A673 (cell line): ENCODE data around the gene RAPGEF5.

Source experiments
- CTCF ChIP-seq: fragments of 300-800, 200-600 bp; sonication (generic); conservative IDR thresholded peaks from 2 replicates; pipeline ENCODE4 v1.5.1; 2017; ENCODE audit warnings: low read depth, mild to moderate bottlenecking, antibody characterized with exemption, low read length, moderate library complexity, mixed read lengths
- EZH2 ChIP-seq: fragments of 200-600 bp; sonication (generic); IDR thresholded peaks from 2 replicates; pipeline ENCODE4 v1.6.1; 2017; ENCODE audit warnings: borderline replicate concordance, low read depth, mild to moderate bottlenecking, mixed read lengths, antibody characterized with exemption, low read length; ENCODE audit not compliant: poor library complexity, severe bottlenecking

- no peak for TF ChIP-seq CTCF
- TF ChIP-seq EZH2 = no peak
Measured at GRCh38 chr7:22193450-22193983, 163.4 kb downstream of the RAPGEF5 start.
